Vagina (tissue), 2 donors: ENCODE results near the gene ARCN1. TPM values are rescaled to one million over a fixed set of nuclear protein-coding genes. Genes with fewer than 3 reads are reported as not detected.

Experiments used
- DNase-seq, 2 donors: peaks; one replicate each; pipeline ENCODE4 v3.0.0-alpha.2; 2017; ENCODE audit errors: extremely low spot score in 2 of 2
- H3K27ac ChIP-seq: fragments of 200-600 bp; sonication (generic); one replicate; pipeline ENCODE4 v1.5.1; 2019
- H3K27me3 ChIP-seq: fragments of 200-600 bp; sonication (generic); one replicate; pipeline ENCODE4 v1.5.1; 2019
- H3K36me3 ChIP-seq, 2 donors: fragments of 200-600 bp; sonication (generic); one replicate each; pipeline ENCODE4 v1.5.1; 2017 to 2019
- H3K4me1 ChIP-seq: fragments of 200-600 bp; sonication (generic); one replicate; pipeline ENCODE4 v1.5.1; 2019
- H3K4me3 ChIP-seq, 2 donors: fragments of 200-600 bp; sonication (generic); 1 replicate in 1 of 2; 2 replicates in 1 of 2; pipeline ENCODE4 v1.5.1; 2016 to 2019
- H3K9me3 ChIP-seq: fragments of 200-600 bp; sonication (generic); one replicate; pipeline ENCODE4 v1.5.1; 2019
- CTCF ChIP-seq, 3 experiments: fragments of 450-650 bp in 2 of 3; fragments of 200-600 bp in 1 of 3; sonication (generic) in 1 of 3; IDR thresholded peaks; one replicate each; pipeline ENCODE4 v1.5.1; 2017 to 2019; ENCODE audit warnings: antibody characterized with exemption in 3 of 3, mild to moderate bottlenecking in 2 of 3, moderate library complexity in 2 of 3
- POLR2A ChIP-seq, 2 donors: fragments of 450-650 bp; IDR thresholded peaks; one replicate each; pipeline ENCODE4 v1.6.1; 2017; ENCODE audit warnings: antibody characterized with exemption in 2 of 2, mild to moderate bottlenecking in 2 of 2, moderate library complexity in 2 of 2
- POLR2AphosphoS5 ChIP-seq, 2 donors: sonication (generic); formaldehyde crosslinking; IDR thresholded peaks; one replicate each; pipeline ENCODE4 v1.9.0; 2017; ENCODE audit warnings: antibody characterized with exemption in 2 of 2, mild to moderate bottlenecking in 2 of 2, low read depth in 1 of 2; ENCODE audit not compliant: insufficient read depth in 1 of 2
- intact Hi-C: fragments of 100-400 bp; cut with DNase I; formaldehyde crosslinking; loops from one replicate; pipeline ENCODE4 v1.15.1; 2023
- total RNA-seq: library from RNA; depleted of rRNA; stranded (reverse); fragments of >200 nt; gene quantifications from one replicate; pipeline ENCODE4 v1.2.3, GENCODE V29; 2016

Gene ARCN1
- total RNA-seq, 1 donor from 2014 or later = 78.6 TPM

GRCh38 chr11:118627566-118627965, 55.4 kb downstream of the ARCN1 start:
- H3K27ac ChIP-seq = no peak overlapping the region
- H3K4me1 ChIP-seq = peaks cover 54% of the 10 kb centered on the region
- no peaks in the 10 kb centered on the region for H3K9me3 ChIP-seq
- TF ChIP-seq POLR2A (IDR thresholded peaks at IDR 0.05) (no peak), POLR2AphosphoS5 (IDR thresholded peaks at IDR 0.05; ENCODE audit: insufficient read depth in 1 of 2, low read depth in 1 of 2) (no peak), CTCF (IDR thresholded peaks at IDR 0.05) (no peak)
- H3K4me3 ChIP-seq = no peak overlapping the region
- intact Hi-C loops = no loop called here
- peaks cover 0 to 42% of the 10 kb centered on the region in 2 donors for H3K36me3 ChIP-seq
- no peak for DNase-seq
- no peaks in the 10 kb centered on the region for H3K27me3 ChIP-seq

DNA sequence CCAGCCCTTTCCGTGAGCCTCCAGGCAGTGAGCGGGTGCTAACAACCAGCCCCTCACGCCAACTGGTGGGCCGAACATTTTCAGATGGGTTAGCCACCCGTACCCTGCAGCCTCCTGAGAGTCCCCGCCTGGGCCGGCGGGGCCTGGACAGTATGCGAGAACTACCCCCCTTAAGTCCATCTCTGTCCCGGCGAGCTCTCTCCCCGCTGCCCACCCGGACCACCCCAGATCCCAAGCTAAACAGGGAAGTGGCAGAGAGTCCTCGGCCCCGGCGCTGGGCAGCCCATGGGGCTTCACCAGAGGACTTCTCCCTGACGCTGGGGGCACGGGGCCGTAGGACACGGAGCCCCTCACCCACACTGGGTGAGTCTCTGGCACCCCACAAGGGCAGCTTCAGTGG, 55.8 kb downstream of the ARCN1 start:
- no peak overlapping the region for H3K4me3 ChIP-seq
- H3K4me1 ChIP-seq = peaks cover 50% of the 10 kb centered on the region
- TF ChIP-seq POLR2A (IDR thresholded peaks at IDR 0.05) (no peak), CTCF (IDR thresholded peaks at IDR 0.05) (no peak), POLR2AphosphoS5 (IDR thresholded peaks at IDR 0.05; ENCODE audit: insufficient read depth in 1 of 2, low read depth in 1 of 2) (no peak)
- H3K27ac ChIP-seq = no peak overlapping the region
- no peaks in the 10 kb centered on the region for H3K27me3 ChIP-seq
- H3K9me3 ChIP-seq = no peaks in the 10 kb centered on the region
- intact Hi-C loops = no loop called here
- peaks cover 0 to 42% of the 10 kb centered on the region in 2 donors for H3K36me3 ChIP-seq
- no peak for DNase-seq

- TF ChIP-seq CTCF (IDR thresholded peaks at IDR 0.05) (no peak), POLR2A (IDR thresholded peaks at IDR 0.05) (no peak), POLR2AphosphoS5 (IDR thresholded peaks at IDR 0.05; ENCODE audit: insufficient read depth in 1 of 2, low read depth in 1 of 2) (no peak)
- intact Hi-C loops = no loop called here
- Histone ChIP-seq H3K4me3 (no peak overlapping the region), H3K9me3 (no peaks in the 10 kb centered on the region), H3K4me1 (peaks cover 50% of the 10 kb centered on the region), H3K27ac (no peak overlapping the region), H3K36me3 (peaks cover 0 to 42% of the 10 kb centered on the region in 2 donors), H3K27me3 (no peaks in the 10 kb centered on the region)
- DNase-seq = no peak
Measured at GRCh38 chr11:118628432-118628831, 56.2 kb downstream of the ARCN1 start.

DNA sequence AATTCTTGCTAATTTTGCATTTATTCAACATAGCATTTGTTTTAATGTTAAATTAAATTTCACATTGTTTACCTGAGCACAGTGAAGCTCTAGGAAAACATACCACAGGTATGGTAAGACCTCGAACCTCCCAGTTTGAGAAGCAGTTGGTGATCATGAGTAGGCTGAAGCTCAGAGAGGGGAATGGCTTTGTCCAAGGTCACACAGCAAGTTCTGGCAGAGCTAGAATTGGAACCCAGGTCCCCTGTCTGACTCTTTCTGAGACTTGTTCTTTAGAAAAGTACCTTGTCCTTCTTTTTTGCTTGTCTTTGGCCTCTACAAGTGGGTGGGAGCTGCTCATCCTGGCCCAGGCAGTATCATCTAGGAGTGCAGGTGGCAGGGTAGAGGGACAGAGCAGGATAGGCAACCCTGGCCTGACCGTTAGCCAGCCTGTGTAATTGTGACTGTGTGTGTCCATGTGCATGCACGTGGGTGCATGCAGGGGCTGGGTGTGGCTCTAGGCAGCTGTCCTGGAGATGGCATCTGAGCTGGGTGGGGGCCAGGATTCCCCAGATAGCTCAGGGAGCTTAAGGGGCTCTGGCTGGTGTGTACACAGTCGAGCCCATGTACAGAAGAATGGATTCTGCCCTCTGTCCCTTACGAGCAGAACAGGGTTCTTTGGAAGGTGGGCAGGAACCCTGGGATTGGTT, 56.8 kb downstream of the ARCN1 start:
- no peak for DNase-seq
- Histone ChIP-seq H3K27ac (no peak overlapping the region), H3K4me3 (no peak overlapping the region), H3K4me1 (peaks cover 55% of the 10 kb centered on the region), H3K27me3 (no peaks in the 10 kb centered on the region), H3K9me3 (no peaks in the 10 kb centered on the region), H3K36me3 (peaks cover 0 to 42% of the 10 kb centered on the region in 2 donors)
- no peak for TF ChIP-seq POLR2A (IDR thresholded peaks at IDR 0.05)
- TF ChIP-seq POLR2AphosphoS5 (IDR thresholded peaks at IDR 0.05; ENCODE audit: insufficient read depth in 1 of 2, low read depth in 1 of 2) = no peak
- no peak for TF ChIP-seq CTCF (IDR thresholded peaks at IDR 0.05)
- intact Hi-C loops = no loop called here
